ENCODE measurements around the gene C12orf75.

Gene C12orf75

GRCh38 chr12:105351523-105351922 lies 21.0 kb downstream of the C12orf75 start:
- Histone ChIP-seq H2BK120ac (ENCODE audit: insufficient read depth, low read length, poor library complexity) (no peak overlapping the region), H2AFZ (ENCODE audit: insufficient read depth, low read length, poor library complexity) (no peak overlapping the region), H3K27ac (ENCODE audit: low read depth, low read length) (no peak overlapping the region), H4K12ac (ENCODE audit: low read depth, low read length) (no peak overlapping the region), H3K4ac (ENCODE audit: low read depth, low read length) (no peak overlapping the region), H3K4me3 (ENCODE audit: low read depth, low read length) (no peak overlapping the region), H2AK5ac (ENCODE audit: low read length) (no peak overlapping the region), H3K4me2 (ENCODE audit: low read length) (no peak overlapping the region), H3K9me3 (ENCODE audit: insufficient read depth, low read depth, low read length) (no peaks in the 10 kb centered on the region), H3K27me3 (ENCODE audit: insufficient read depth, low read length) (no peaks in the 10 kb centered on the region), H3K23ac (ENCODE audit: low read length) (no peak overlapping the region), H2BK5ac (ENCODE audit: low read depth, low read length, poor library complexity) (no peak overlapping the region), H3K4me1 (ENCODE audit: control insufficient read depth in 1 of 2, insufficient read depth in 2 of 2, low read length in 2 of 2) (peaks cover 2 to 7% of the 10 kb centered on the region in 2 experiments), H2BK12ac (ENCODE audit: low read length) (no peak overlapping the region), H4K8ac (ENCODE audit: low read depth, low read length) (no peak overlapping the region), H3K36me3 (ENCODE audit: control insufficient read depth in 1 of 2, insufficient read depth in 2 of 2, low read length in 2 of 2) (no peaks in the 10 kb centered on the region), H3K9ac (ENCODE audit: low read length) (no peak overlapping the region), H3K14ac (ENCODE audit: low read length) (no peak overlapping the region), H4K91ac (ENCODE audit: low read depth, low read length) (no peak overlapping the region), H3K18ac (ENCODE audit: low read length) (no peak overlapping the region), H3K79me2 (ENCODE audit: control insufficient read depth, insufficient read depth, low read length, poor library complexity) (no peaks in the 10 kb centered on the region), H3K79me1 (ENCODE audit: low read length) (peaks cover 3% of the 10 kb centered on the region)
- no peak for DNase-seq
- no CpG with 5 or more reads among the region's 1 CpG for WGBS (ENCODE audit: extremely low coverage, insufficient coverage, insufficient read length)

GRCh38 chr12:105352052-105352451 lies 21.6 kb downstream of the C12orf75 start:
- Histone ChIP-seq H3K79me2 (ENCODE audit: control insufficient read depth, insufficient read depth, low read length, poor library complexity) (no peaks in the 10 kb centered on the region), H3K23ac (ENCODE audit: low read length) (no peak overlapping the region), H3K4me2 (ENCODE audit: low read length) (no peak overlapping the region), H3K9me3 (ENCODE audit: insufficient read depth, low read depth, low read length) (no peaks in the 10 kb centered on the region), H3K18ac (ENCODE audit: low read length) (no peak overlapping the region), H2AFZ (ENCODE audit: insufficient read depth, low read length, poor library complexity) (no peak overlapping the region), H3K27ac (ENCODE audit: low read depth, low read length) (no peak overlapping the region), H3K9ac (ENCODE audit: low read length) (no peak overlapping the region), H2BK12ac (ENCODE audit: low read length) (no peak overlapping the region), H3K4me1 (ENCODE audit: control insufficient read depth in 1 of 2, insufficient read depth in 2 of 2, low read length in 2 of 2) (peaks cover 2 to 10% of the 10 kb centered on the region in 2 experiments), H4K8ac (ENCODE audit: low read depth, low read length) (no peak overlapping the region), H3K4me3 (ENCODE audit: low read depth, low read length) (no peak overlapping the region), H3K36me3 (ENCODE audit: control insufficient read depth in 1 of 2, insufficient read depth in 2 of 2, low read length in 2 of 2) (no peaks in the 10 kb centered on the region), H2AK5ac (ENCODE audit: low read length) (no peak overlapping the region), H3K27me3 (ENCODE audit: insufficient read depth, low read length) (no peaks in the 10 kb centered on the region), H2BK120ac (ENCODE audit: insufficient read depth, low read length, poor library complexity) (no peak overlapping the region), H3K14ac (ENCODE audit: low read length) (no peak overlapping the region), H4K91ac (ENCODE audit: low read depth, low read length) (no peak overlapping the region), H3K4ac (ENCODE audit: low read depth, low read length) (peak overlapping the region; percentile 39), H4K12ac (ENCODE audit: low read depth, low read length) (no peak overlapping the region), H3K79me1 (ENCODE audit: low read length) (peaks cover 3% of the 10 kb centered on the region), H2BK5ac (ENCODE audit: low read depth, low read length, poor library complexity) (no peak overlapping the region)
- 100% methylated on average over 1 of the region's 4 CpGs for WGBS (ENCODE audit: extremely low coverage, insufficient coverage, insufficient read length)
- DNase-seq = no peak

GRCh38 chr12:105352940-105353635 lies 22.6 kb downstream of the C12orf75 start:
- Histone ChIP-seq H3K27me3 (ENCODE audit: insufficient read depth, low read length) (no peaks in the 10 kb centered on the region), H3K4ac (ENCODE audit: low read depth, low read length) (peak overlapping the region; percentile 12), H3K4me2 (ENCODE audit: low read length) (no peak overlapping the region), H2AFZ (ENCODE audit: insufficient read depth, low read length, poor library complexity) (no peak overlapping the region), H3K27ac (ENCODE audit: low read depth, low read length) (no peak overlapping the region), H3K79me2 (ENCODE audit: control insufficient read depth, insufficient read depth, low read length, poor library complexity) (no peaks in the 10 kb centered on the region), H2BK120ac (ENCODE audit: insufficient read depth, low read length, poor library complexity) (no peak overlapping the region), H3K18ac (ENCODE audit: low read length) (no peak overlapping the region), H3K9ac (ENCODE audit: low read length) (no peak overlapping the region), H2BK5ac (ENCODE audit: low read depth, low read length, poor library complexity) (no peak overlapping the region), H2BK12ac (ENCODE audit: low read length) (no peak overlapping the region), H3K23ac (ENCODE audit: low read length) (no peak overlapping the region), H3K79me1 (ENCODE audit: low read length) (peaks cover 3% of the 10 kb centered on the region), H3K4me1 (ENCODE audit: control insufficient read depth in 1 of 2, insufficient read depth in 2 of 2, low read length in 2 of 2) (peaks cover 7 to 11% of the 10 kb centered on the region in 2 experiments), H4K8ac (ENCODE audit: low read depth, low read length) (no peak overlapping the region), H3K14ac (ENCODE audit: low read length) (no peak overlapping the region), H4K12ac (ENCODE audit: low read depth, low read length) (no peak overlapping the region), H3K4me3 (ENCODE audit: low read depth, low read length) (no peak overlapping the region), H3K36me3 (ENCODE audit: control insufficient read depth in 1 of 2, insufficient read depth in 2 of 2, low read length in 2 of 2) (no peaks in the 10 kb centered on the region), H3K9me3 (ENCODE audit: insufficient read depth, low read depth, low read length) (no peaks in the 10 kb centered on the region), H2AK5ac (ENCODE audit: low read length) (no peak overlapping the region), H4K91ac (ENCODE audit: low read depth, low read length) (no peak overlapping the region)
- WGBS (ENCODE audit: extremely low coverage, insufficient coverage, insufficient read length) = no CpG with 5 or more reads among the region's 9 CpGs
- no peak for DNase-seq

GRCh38 chr12:105355752-105356151 lies 25.3 kb downstream of the C12orf75 start:
- Histone ChIP-seq H3K9me3 (ENCODE audit: insufficient read depth, low read depth, low read length) (no peaks in the 10 kb centered on the region), H3K14ac (ENCODE audit: low read length) (no peak overlapping the region), H4K91ac (ENCODE audit: low read depth, low read length) (no peak overlapping the region), H3K4me3 (ENCODE audit: low read depth, low read length) (no peak overlapping the region), H3K36me3 (ENCODE audit: control insufficient read depth in 1 of 2, insufficient read depth in 2 of 2, low read length in 2 of 2) (peaks cover 5 to 6% of the 10 kb centered on the region in 2 experiments), H4K8ac (ENCODE audit: low read depth, low read length) (no peak overlapping the region), H2AK5ac (ENCODE audit: low read length) (no peak overlapping the region), H3K4me1 (ENCODE audit: control insufficient read depth in 1 of 2, insufficient read depth in 2 of 2, low read length in 2 of 2) (peaks cover 10 to 11% of the 10 kb centered on the region in 2 experiments), H2BK12ac (ENCODE audit: low read length) (no peak overlapping the region), H3K4me2 (ENCODE audit: low read length) (no peak overlapping the region), H4K12ac (ENCODE audit: low read depth, low read length) (no peak overlapping the region), H3K4ac (ENCODE audit: low read depth, low read length) (no peak overlapping the region), H3K79me1 (ENCODE audit: low read length) (peaks cover 5% of the 10 kb centered on the region), H2AFZ (ENCODE audit: insufficient read depth, low read length, poor library complexity) (no peak overlapping the region), H3K27me3 (ENCODE audit: insufficient read depth, low read length) (no peaks in the 10 kb centered on the region), H3K27ac (ENCODE audit: low read depth, low read length) (peak overlapping the region; percentile 10), H3K18ac (ENCODE audit: low read length) (no peak overlapping the region), H3K23ac (ENCODE audit: low read length) (no peak overlapping the region), H3K9ac (ENCODE audit: low read length) (no peak overlapping the region), H2BK5ac (ENCODE audit: low read depth, low read length, poor library complexity) (no peak overlapping the region), H2BK120ac (ENCODE audit: insufficient read depth, low read length, poor library complexity) (no peak overlapping the region), H3K79me2 (ENCODE audit: control insufficient read depth, insufficient read depth, low read length, poor library complexity) (peaks cover 2% of the 10 kb centered on the region)
- no peak for DNase-seq
